ENCODE results near the gene KDM8.
A peak's percentile ranks its signal among the peaks of the same experiment; 100 is the strongest.

Gene KDM8

GRCh38 chr16:27234603-27235002 lies 31.3 kb downstream of the KDM8 start:
- no peak for TF ChIP-seq CTCF (IDR thresholded peaks at IDR 0.05)

GRCh38 chr16:27235055-27235937 lies 32.0 kb downstream of the KDM8 start:
- peak; percentile 86 for TF ChIP-seq CTCF (IDR thresholded peaks at IDR 0.05)

- TF ChIP-seq CTCF (IDR thresholded peaks at IDR 0.05) = no peak
Observed at GRCh38 chr16:27235938-27236245, 32.6 kb downstream of the KDM8 start.

- no peak for TF ChIP-seq CTCF (IDR thresholded peaks at IDR 0.05)
Observed at GRCh38 chr16:27236635-27237218, 33.4 kb downstream of the KDM8 start.

- no peak for TF ChIP-seq CTCF (IDR thresholded peaks at IDR 0.05)
Observed at GRCh38 chr16:27237219-27238015, 34.1 kb downstream of the KDM8 start.

GRCh38 chr16:27238016-27238587 lies 34.8 kb downstream of the KDM8 start:
- no peak for TF ChIP-seq CTCF (IDR thresholded peaks at IDR 0.05)

- no peak for TF ChIP-seq CTCF (IDR thresholded peaks at IDR 0.05)
Observed at GRCh38 chr16:27238591-27238990, 35.3 kb downstream of the KDM8 start.
